Right atrium auricular region (tissue), 2 donors: ENCODE data around the gene SS18L1. TPM values are rescaled to one million over a fixed set of nuclear protein-coding genes. Genes with fewer than 3 reads are reported as not detected.

Experiments
- DNase-seq: peaks from one replicate; pipeline ENCODE4 v3.0.0-alpha.2; 2019; ENCODE audit warnings: low spot score
- H3K27ac ChIP-seq, 2 donors: fragments of 200-600 bp; sonication (generic); 1 replicate in 1 of 2; 2 replicates in 1 of 2; pipeline ENCODE4 v1.5.1; 2016 to 2019
- H3K27me3 ChIP-seq, 2 donors: fragments of 200-600 bp; sonication (generic); one replicate each; pipeline versions ENCODE4 v1.5.1 to v1.6.0; 2017 to 2019
- H3K36me3 ChIP-seq: fragments of 200-600 bp; sonication (generic); one replicate; pipeline ENCODE4 v1.5.1; 2016
- H3K4me1 ChIP-seq, 2 donors: fragments of 200-600 bp; sonication (generic); one replicate each; pipeline versions ENCODE4 v1.5.1 to v1.6.0; 2017 to 2019
- H3K4me3 ChIP-seq, 2 donors: fragments of 200-600 bp; sonication (generic); 1 replicate in 1 of 2; 2 replicates in 1 of 2; pipeline ENCODE4 v1.5.1; 2017 to 2019; ENCODE audit warnings: mild to moderate bottlenecking in 1 of 2, moderate library complexity in 1 of 2
- H3K9me3 ChIP-seq, 2 donors: fragments of 200-600 bp; sonication (generic); one replicate each; pipeline ENCODE4 v1.5.1; 2019
- total RNA-seq, 2 donors: library from RNA; depleted of rRNA; stranded (reverse); fragments of >200 nt; gene quantifications; one replicate each; pipeline ENCODE4 v1.1.0, GENCODE V29; 2016
- TF ChIP-seq, protein P1 (sequence below), 2 donors: fragments of 200-600 bp; sonication (generic); IDR thresholded peaks; one replicate each; pipeline ENCODE4 v1.5.1; 2019; ENCODE audit warnings: antibody characterized with exemption in 2 of 2

Gene SS18L1
- total RNA-seq, 2 donors from 2014 or later = 8.3 to 9.0 TPM

DNA sequence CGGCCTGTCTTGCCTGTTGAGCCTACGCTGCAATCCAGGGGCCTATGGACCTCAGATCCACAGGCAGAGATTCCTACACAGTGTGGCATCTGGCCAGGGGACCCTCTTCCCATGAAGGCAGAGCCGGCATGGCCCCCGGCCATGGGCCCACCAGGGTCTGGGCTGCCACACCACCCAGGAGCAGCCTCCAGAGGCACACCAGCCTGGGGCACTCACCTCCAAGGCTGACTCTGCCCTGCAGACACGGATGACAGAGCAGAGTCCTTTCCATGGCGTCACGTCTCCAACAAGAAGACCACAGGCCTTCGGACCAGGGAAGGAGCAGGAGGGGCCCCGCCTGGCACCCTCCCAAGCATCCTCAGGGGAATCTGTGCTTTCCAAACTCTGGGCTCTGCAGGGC is 80.0 kb downstream of the SS18L1 start:
- no peaks in the 10 kb centered on the region for H3K36me3 ChIP-seq
- H3K27me3 ChIP-seq = peaks cover 11 to 29% of the 10 kb centered on the region in 2 donors
- H3K4me1 ChIP-seq = peaks cover 0 to 22% of the 10 kb centered on the region in 2 donors
- no peaks in the 10 kb centered on the region for H3K9me3 ChIP-seq
- no peak overlapping the region for H3K4me3 ChIP-seq
- TF ChIP-seq, protein P1, sequence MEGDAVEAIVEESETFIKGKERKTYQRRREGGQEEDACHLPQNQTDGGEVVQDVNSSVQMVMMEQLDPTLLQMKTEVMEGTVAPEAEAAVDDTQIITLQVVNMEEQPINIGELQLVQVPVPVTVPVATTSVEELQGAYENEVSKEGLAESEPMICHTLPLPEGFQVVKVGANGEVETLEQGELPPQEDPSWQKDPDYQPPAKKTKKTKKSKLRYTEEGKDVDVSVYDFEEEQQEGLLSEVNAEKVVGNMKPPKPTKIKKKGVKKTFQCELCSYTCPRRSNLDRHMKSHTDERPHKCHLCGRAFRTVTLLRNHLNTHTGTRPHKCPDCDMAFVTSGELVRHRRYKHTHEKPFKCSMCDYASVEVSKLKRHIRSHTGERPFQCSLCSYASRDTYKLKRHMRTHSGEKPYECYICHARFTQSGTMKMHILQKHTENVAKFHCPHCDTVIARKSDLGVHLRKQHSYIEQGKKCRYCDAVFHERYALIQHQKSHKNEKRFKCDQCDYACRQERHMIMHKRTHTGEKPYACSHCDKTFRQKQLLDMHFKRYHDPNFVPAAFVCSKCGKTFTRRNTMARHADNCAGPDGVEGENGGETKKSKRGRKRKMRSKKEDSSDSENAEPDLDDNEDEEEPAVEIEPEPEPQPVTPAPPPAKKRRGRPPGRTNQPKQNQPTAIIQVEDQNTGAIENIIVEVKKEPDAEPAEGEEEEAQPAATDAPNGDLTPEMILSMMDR (IDR thresholded peaks at IDR 0.05) = no peak
- no peak overlapping the region for H3K27ac ChIP-seq
- DNase-seq = no peak

DNA sequence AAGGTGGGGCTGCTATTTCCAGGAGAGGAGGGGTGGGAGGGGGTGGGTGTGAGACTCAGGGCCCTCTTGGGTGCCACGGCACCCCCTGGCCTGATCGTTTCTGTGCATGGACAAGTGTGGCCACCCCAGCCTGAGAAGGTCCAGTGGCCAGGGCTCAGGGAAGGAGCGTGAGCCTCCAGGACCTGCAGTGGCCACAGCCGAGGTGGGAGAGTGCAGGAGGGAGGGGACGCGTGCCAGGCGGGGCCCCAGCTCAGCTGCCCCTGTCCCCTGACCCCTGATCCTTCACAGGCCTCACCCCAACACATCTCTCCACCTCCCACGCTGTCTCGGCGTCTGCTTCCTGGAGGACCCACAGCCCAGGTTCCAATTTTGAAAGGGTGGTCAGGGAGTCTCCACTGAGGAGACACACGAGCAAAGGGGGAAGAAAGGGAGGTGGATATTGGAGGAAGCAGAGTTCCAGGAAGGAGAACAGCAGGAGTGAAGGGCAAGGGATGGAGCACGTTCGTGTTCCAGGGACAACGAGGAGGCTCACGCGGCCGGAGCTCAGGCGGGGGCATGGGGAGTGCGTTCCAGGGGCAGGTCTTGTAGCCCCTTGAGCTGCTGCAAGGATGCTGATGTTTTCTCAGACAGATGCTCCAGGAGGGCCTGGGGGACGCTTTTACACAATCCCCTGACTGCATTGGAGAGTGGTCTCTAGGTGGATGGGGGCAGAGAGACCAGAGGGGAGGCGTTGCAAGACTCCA is 80.7 kb downstream of the SS18L1 start:
- Histone ChIP-seq H3K4me3 (no peak overlapping the region), H3K9me3 (no peaks in the 10 kb centered on the region), H3K36me3 (no peaks in the 10 kb centered on the region), H3K27ac (no peak overlapping the region), H3K27me3 (peaks cover 11 to 22% of the 10 kb centered on the region in 2 donors), H3K4me1 (peaks cover 0 to 16% of the 10 kb centered on the region in 2 donors)
- DNase-seq = no peak
- TF ChIP-seq, protein P1 (IDR thresholded peaks at IDR 0.05) = no peak

DNA sequence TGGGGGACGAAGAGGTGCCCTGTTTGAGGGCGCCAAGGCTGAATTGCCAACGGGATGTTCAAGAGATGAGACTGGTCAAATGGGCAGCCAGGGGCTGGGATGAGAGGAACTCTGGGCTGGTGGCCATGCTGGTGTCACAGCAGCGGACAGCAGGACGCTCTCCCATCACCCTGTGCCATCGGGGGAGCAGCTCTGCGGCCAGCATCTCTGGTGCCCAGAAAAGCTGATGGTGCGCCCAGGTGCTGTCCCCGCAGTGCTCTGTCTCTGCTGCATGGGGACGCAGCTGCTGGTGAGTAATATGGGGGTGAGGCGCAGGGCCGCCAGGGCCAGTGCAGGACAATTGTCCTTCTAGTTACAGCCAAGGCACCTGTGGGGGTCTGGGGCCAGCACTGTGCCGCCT is 81.5 kb downstream of the SS18L1 start:
- H3K27me3 ChIP-seq = peaks cover 11 to 20% of the 10 kb centered on the region in 2 donors
- no peak overlapping the region for H3K4me3 ChIP-seq
- TF ChIP-seq, protein P1 (IDR thresholded peaks at IDR 0.05) = no peak
- H3K36me3 ChIP-seq = no peaks in the 10 kb centered on the region
- no peaks in the 10 kb centered on the region for H3K9me3 ChIP-seq
- H3K27ac ChIP-seq = no peak overlapping the region
- no peak for DNase-seq
- peaks cover 0 to 12% of the 10 kb centered on the region in 2 donors for H3K4me1 ChIP-seq

DNA sequence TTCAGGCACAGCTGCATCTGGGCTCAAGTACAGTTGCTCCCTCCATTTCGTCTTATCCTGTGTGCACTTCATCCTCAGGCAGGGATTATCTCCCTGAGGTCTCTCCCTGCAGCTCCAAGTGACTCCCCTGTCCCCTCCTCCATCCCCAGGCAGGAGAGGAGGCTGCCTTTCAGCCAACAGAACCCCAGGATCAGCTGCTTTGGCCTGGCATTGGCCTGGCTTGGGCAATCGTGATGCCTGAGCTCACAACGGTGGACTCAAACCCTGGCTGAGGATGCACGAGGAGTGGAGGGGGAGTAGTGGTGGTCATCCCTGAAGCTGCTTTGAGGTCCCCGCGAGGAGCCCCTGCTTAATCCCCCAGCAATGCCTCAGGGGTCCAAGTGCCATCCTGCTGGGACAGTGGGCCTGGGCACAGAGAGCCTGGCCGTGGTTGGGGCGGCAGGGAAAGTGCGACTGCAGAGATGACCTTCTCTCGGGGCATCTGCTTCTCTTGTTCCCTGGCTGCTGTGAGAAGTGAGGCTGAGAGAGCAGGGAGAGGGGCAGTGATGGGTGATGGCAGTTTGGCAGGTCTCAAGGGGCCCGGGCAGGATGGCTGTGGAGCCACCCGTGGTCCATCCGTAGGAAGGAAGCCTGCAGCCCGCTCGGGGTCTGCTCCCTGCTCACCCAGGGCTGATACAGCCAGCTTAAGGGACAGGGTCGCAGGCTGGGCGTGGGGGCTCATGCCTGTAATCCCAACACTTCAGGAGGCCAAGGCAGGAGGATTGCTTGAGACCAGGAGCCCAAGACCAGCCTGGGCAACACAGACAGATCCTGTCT is 82.5 kb downstream of the SS18L1 start:
- Histone ChIP-seq H3K27me3 (peaks cover 6 to 12% of the 10 kb centered on the region in 2 donors), H3K4me1 (peaks cover 0 to 4% of the 10 kb centered on the region in 2 donors), H3K9me3 (no peaks in the 10 kb centered on the region), H3K36me3 (no peaks in the 10 kb centered on the region), H3K27ac (no peak overlapping the region), H3K4me3 (no peak overlapping the region)
- no peak for DNase-seq
- TF ChIP-seq, protein P1 (IDR thresholded peaks at IDR 0.05) = no peak

DNA sequence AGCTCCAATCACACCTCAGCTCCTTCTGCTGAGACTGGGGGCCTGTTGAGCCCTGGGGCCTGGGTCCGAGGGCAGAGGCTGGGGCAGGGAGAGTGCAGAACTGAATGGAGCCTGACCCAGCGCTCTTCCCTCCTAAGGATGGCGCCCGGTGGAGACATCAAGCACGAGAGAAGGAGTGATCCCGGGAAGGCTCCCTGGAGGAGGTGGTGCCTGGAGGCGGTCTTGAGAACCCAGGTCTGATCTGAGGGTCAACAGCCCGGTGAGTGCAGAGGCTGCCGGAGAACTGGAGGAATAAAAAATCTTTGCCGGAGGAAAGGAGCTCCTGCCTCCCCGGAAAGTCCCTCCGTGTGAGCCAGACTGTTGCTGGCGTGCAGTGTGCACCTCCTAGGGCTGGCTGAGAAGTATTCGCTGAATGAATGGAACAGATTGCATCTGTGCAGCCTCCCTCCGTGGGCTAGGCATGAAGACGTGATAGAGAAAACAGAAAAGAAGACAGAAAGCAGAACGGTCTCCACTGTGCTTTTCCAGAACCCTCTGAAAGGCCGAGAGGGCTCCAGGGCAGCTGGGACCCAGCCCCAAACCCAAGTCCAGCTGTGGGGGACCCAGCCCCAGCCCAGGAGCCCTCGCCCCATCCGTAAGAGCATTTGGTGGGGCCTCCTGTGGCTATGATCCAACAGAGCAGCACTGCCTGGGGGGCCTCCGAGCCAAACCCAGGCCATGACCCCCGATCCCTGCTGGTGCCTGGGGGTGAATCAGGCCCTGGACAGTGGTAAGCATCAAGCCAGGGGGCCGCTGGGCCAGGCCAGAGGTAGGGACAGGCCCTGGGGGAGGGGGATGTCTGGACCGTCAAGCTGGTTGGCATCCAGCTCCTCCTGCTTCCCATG is 83.4 kb downstream of the SS18L1 start:
- peaks cover 0 to 5% of the 10 kb centered on the region in 2 donors for H3K27me3 ChIP-seq

More for the DNA sequence above, 83.4 kb downstream of the SS18L1 start:
- Histone ChIP-seq H3K9me3 (no peaks in the 10 kb centered on the region), H3K36me3 (no peaks in the 10 kb centered on the region), H3K27ac (no peak overlapping the region), H3K4me3 (no peak overlapping the region), H3K4me1 (no peaks in the 10 kb centered on the region)
- DNase-seq = no peak
- TF ChIP-seq, protein P1 (IDR thresholded peaks at IDR 0.05) = no peak
